HepG2 (cell line): ENCODE measurements around the gene VARS2. TPM values are rescaled to one million over a fixed set of nuclear protein-coding genes. Genes with fewer than 3 reads are reported as not detected.

Experiments used
- FOXP4 ChIP-seq: sonication (generic); formaldehyde crosslinking; IDR thresholded peaks from 2 replicates; pipeline ENCODE4 v1.4.0; 2020; ENCODE audit warnings: missing genetic modification reagents
- JDP2 ChIP-seq: sonication (generic); formaldehyde crosslinking; IDR thresholded peaks from 2 replicates; pipeline ENCODE4 v1.8.1; 2022; ENCODE audit warnings: missing genetic modification reagents, borderline replicate concordance
- NFIC ChIP-seq: IDR thresholded peaks from 2 replicates; pipeline ENCODE4 v1.6.1; 2012; ENCODE audit warnings: mild to moderate bottlenecking, low read length, inconsistent platforms
- PHF21A ChIP-seq: sonication (generic); formaldehyde crosslinking; IDR thresholded peaks from 2 replicates; pipeline ENCODE4 v1.5.0; 2020; ENCODE audit warnings: mild to moderate bottlenecking, missing genetic modification reagents
- SIX1 ChIP-seq: sonication (generic); formaldehyde crosslinking; IDR thresholded peaks from 2 replicates; pipeline ENCODE4 v1.4.0; 2020; ENCODE audit warnings: missing genetic modification reagents, borderline replicate concordance
- SP140L ChIP-seq: sonication (generic); formaldehyde crosslinking; IDR thresholded peaks from 2 replicates; pipeline ENCODE4 v1.4.0; 2020; ENCODE audit warnings: missing genetic modification reagents, borderline replicate concordance
- ZBTB1 ChIP-seq: sonication (generic); formaldehyde crosslinking; IDR thresholded peaks from 2 replicates; pipeline ENCODE4 v1.4.0; 2020; ENCODE audit warnings: missing genetic modification reagents, borderline replicate concordance
- ZBTB4 ChIP-seq: sonication (generic); formaldehyde crosslinking; IDR thresholded peaks from 2 replicates; pipeline ENCODE4 v1.4.0; 2020; ENCODE audit warnings: missing genetic modification reagents, mild to moderate bottlenecking, borderline replicate concordance
- ZBTB42 ChIP-seq: sonication (generic); formaldehyde crosslinking; IDR thresholded peaks from 2 replicates; pipeline ENCODE4 v1.5.0; 2020; ENCODE audit warnings: mild to moderate bottlenecking, missing genetic modification reagents
- ZFP1 ChIP-seq: IDR thresholded peaks from 2 replicates; pipeline ENCODE4 v1.6.1; 2016
- ZNF10 ChIP-seq: sonication (generic); formaldehyde crosslinking; IDR thresholded peaks from 2 replicates; pipeline ENCODE4 v1.4.0; 2020; ENCODE audit warnings: mild to moderate bottlenecking, low read depth, missing genetic modification reagents, borderline replicate concordance
- ZNF280D ChIP-seq: sonication (generic); formaldehyde crosslinking; IDR thresholded peaks from 2 replicates; pipeline ENCODE4 v1.5.1; 2020; ENCODE audit warnings: mild to moderate bottlenecking, missing genetic modification reagents
- ZNF383 ChIP-seq: sonication (generic); formaldehyde crosslinking; IDR thresholded peaks from 2 replicates; pipeline ENCODE4 v1.4.0; 2020; ENCODE audit warnings: missing genetic modification reagents, mild to moderate bottlenecking, borderline replicate concordance
- ZNF644 ChIP-seq: IDR thresholded peaks from 2 replicates; pipeline ENCODE4 v1.6.1; 2016; ENCODE audit warnings: low read depth
- ZNF891 ChIP-seq: sonication (generic); formaldehyde crosslinking; IDR thresholded peaks from 2 replicates; pipeline ENCODE4 v1.5.0; 2020; ENCODE audit warnings: mild to moderate bottlenecking, missing genetic modification reagents
- ZSCAN30 ChIP-seq: sonication (generic); formaldehyde crosslinking; IDR thresholded peaks from 2 replicates; pipeline ENCODE4 v1.5.0; 2020; ENCODE audit warnings: mild to moderate bottlenecking, missing genetic modification reagents
- polyA plus RNA-seq, 8 experiments: library from polyadenylated mRNA; depleted of rRNA in 3 of 8; stranded (reverse) in 7 of 8; unstranded in 1 of 8; fragments of >200 nt; fragmentation: Illumina TruSeq in 4 of 8; extraction: Trizol in 4 of 8; gene quantifications; 2 replicates each; pipeline versions ENCODE4 v1.2.1 to v1.2.3, GENCODE V29; 2011 to 2016; ENCODE audit warnings: low read depth in 4 of 8, missing spikeins in 1 of 8, mixed read lengths in 1 of 8; ENCODE audit not compliant: insufficient read depth in 1 of 8
- total RNA-seq, 5 experiments: library from RNA; depleted of rRNA; stranded (reverse); fragments of >200 nt; fragmentation: Illumina TruSeq; extraction: Trizol; gene quantifications; 2 replicates each; pipeline ENCODE4 v1.2.3, GENCODE V29; 2016; ENCODE audit warnings: low read depth in 1 of 5
- TF ChIP-seq, protein P1 (sequence below): sonication (generic); formaldehyde crosslinking; IDR thresholded peaks from 2 replicates; pipeline ENCODE4 v1.4.0; 2020; ENCODE audit warnings: missing genetic modification reagents
- TF ChIP-seq, protein P2 (sequence below): sonication (generic); formaldehyde crosslinking; IDR thresholded peaks from 2 replicates; pipeline ENCODE4 v1.4.0; 2020; ENCODE audit warnings: missing genetic modification reagents, low read depth, mild to moderate bottlenecking, borderline replicate concordance

Gene VARS2
- total and polyA plus RNA-seq, 2 of the 13 experiments (the other 11 are each of a cell fraction or from before 2014, with no cell fraction given): 61.8 to 71.8 TPM

DNA sequence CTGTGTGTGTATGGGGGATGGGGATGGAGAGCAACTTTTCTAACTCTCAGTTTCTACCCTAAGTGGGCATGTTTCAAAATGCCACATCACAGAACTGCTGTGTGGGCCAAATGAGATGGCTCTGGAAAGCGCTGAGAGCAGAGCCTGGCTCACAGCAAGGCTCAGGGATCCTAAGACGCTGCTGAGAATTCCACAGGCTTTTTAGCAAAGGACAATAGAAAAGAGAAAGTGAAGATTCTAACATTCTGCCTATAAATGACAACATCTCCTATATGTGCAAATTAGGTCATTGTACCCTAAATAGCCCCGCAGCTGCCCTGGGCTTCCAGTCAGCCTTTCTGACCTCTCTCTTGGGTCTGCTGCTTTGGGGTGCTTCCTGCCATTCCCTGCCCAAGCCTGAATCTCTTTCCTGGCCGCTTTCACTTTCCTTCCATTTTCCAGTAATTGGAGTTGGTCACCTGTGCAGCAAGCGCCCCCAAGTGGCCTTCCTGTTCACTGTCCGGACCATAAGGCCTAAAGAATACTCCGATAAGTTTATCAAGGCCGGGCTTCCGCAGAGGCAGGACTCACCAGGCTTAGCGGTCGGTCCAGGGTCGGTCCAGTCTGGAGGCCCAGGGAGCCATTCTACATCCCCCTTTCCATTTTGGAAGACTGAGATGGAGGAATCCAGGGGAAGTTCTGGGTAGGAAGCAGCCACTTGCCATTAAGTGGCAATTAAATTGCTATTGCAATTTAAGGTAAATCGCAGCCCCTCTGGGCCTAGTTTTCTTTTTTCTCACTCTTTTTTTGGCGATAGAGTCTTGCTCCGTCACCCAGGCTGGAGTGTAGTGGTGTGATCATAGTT, 36.4 kb upstream of the VARS2 start (continued):
- TF ChIP-seq, protein P1, sequence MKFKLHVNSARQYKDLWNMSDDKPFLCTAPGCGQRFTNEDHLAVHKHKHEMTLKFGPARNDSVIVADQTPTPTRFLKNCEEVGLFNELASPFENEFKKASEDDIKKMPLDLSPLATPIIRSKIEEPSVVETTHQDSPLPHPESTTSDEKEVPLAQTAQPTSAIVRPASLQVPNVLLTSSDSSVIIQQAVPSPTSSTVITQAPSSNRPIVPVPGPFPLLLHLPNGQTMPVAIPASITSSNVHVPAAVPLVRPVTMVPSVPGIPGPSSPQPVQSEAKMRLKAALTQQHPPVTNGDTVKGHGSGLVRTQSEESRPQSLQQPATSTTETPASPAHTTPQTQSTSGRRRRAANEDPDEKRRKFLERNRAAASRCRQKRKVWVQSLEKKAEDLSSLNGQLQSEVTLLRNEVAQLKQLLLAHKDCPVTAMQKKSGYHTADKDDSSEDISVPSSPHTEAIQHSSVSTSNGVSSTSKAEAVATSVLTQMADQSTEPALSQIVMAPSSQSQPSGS: peak; percentile 57; the same call in 1 of the 2 replicates
- TF ChIP-seq FOXP4 (CRISPR knock-in tag): peak; percentile 25; the same call in 1 of the 2 replicates
- 0 out of 2 replicates have a peak, but pooled peaks have one; percentile 43 for TF ChIP-seq ZNF644
- TF ChIP-seq JDP2: no peak
- TF ChIP-seq ZBTB1: no peak
- TF ChIP-seq ZNF10 (CRISPR knock-in tag): no peak
- TF ChIP-seq ZNF891: no peak
- TF ChIP-seq ZNF280D: peak; percentile 50; the same call in 1 of the 2 replicates
- TF ChIP-seq PHF21A (CRISPR knock-in tag): peak; percentile 72; the same call in 1 of the 2 replicates
- TF ChIP-seq, protein P2, sequence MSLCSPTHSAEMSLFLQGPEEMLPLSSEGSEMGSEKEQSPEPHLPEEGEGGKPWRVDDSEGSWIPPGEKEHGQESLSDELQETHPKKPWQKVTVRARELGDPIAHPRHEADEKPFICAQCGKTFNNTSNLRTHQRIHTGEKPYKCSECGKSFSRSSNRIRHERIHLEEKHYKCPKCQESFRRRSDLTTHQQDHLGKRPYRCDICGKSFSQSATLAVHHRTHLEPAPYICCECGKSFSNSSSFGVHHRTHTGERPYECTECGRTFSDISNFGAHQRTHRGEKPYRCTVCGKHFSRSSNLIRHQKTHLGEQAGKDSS (CRISPR knock-in tag): no peak
- no peak for TF ChIP-seq SIX1 (CRISPR knock-in tag)
- TF ChIP-seq ZNF383 (CRISPR knock-in tag): no peak
- TF ChIP-seq NFIC: no peak
- peak; percentile 30; the same call in 1 of the 2 replicates for TF ChIP-seq ZBTB4 (CRISPR knock-in tag)
- 0 out of 2 replicates have a peak, but pooled peaks have one; percentile 23 for TF ChIP-seq ZFP1 (CRISPR knock-in tag)
- TF ChIP-seq ZSCAN30 (CRISPR knock-in tag): no peak
- TF ChIP-seq SP140L (CRISPR knock-in tag): no peak
- TF ChIP-seq ZBTB42 (CRISPR knock-in tag): no peak
